Stimulated activated CD4-positive, alpha-beta T cell treated with anti-CD3 and anti-CD28 coated beads, TNF-alpha, amount 100 ng/mL, for 24 hours (primary cell): ENCODE measurements around the gene RGS11.
A peak's percentile ranks its signal among the peaks of the same experiment; 100 is the strongest.

Experiments
- DNase-seq, 3 experiments: peaks; one replicate each; pipeline ENCODE4 v3.0.0-alpha.2; 2020; ENCODE audit warnings: low read depth in 3 of 3

The RGS11 gene

DNA sequence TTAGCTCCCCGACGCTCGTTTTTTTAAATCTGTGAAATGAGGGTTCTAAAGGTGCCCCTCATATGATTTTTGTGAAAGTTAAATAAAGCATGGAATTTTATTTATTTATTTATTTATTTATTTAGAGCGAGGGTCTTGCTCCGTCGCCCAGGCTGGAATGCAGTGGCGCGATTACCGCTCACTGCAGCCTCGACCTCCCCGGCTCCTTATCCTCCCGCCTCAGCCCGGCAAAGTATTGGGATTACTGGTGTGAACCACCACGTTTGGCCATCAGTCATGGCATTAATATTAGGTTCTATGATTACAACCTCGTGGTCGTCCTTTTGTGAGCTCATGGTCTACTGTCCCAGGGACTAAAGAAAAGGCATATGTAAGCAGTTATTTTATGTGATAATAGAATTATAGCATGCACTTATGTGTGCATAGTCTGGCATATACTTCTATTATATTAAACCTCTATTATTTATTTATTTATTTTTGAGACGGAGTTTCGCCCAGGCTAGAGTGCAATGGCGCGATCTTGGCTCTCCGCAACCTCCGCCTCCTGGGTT, 45.9 kb downstream of the RGS11 start:
- no peak for DNase-seq

DNA sequence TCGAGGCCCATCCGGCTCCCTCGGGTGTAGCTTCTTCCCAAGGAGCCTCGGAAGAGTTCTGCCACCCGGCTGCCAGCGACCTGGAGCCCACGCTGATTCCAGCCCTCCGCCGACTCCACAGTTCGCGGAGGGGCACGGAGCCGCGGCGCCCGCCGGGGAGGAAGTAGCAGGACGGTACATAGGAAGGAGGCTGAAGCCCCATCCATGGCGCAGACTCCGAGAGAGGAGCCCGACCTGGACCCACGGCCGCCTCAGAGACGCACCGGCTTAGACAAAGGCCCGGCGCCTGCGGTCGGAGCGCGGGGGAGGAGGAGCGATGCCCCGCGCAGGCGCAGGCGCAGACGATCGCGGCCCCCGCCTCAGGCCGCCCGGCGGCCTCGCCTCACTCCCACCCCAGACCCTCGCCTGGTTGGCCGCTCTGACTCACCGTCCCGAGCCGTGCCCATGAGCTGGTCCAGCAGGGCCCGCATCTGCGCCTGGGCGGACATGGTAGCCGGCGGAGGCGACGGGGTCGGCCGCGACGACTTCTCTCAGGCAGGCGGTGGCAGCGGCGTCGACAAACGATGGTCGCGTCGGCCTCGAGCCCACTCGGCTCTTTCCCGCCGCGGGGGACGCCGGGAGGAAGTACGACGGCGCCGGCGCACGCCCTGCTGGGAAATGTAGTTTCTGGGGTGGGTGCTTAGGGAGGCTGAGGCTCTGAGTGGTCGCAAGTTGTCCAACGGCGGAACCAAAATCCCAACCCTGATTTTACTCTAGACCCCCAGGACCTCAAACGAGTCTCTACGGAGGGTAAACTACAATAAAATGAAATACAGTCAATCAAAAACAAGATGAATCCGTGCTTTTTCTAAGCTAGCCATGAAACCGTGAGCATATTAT, 46.7 kb downstream of the RGS11 start, which contains the start of gene LUC7L:
Gene LUC7L, minus strand, starts transcription at position 598 of the 879 bp plus-strand sequence. Its CDS starts 110 bp downstream, at position 488.
- DNase-seq, result peak; percentile 73 to 86 (median 77)

DNA sequence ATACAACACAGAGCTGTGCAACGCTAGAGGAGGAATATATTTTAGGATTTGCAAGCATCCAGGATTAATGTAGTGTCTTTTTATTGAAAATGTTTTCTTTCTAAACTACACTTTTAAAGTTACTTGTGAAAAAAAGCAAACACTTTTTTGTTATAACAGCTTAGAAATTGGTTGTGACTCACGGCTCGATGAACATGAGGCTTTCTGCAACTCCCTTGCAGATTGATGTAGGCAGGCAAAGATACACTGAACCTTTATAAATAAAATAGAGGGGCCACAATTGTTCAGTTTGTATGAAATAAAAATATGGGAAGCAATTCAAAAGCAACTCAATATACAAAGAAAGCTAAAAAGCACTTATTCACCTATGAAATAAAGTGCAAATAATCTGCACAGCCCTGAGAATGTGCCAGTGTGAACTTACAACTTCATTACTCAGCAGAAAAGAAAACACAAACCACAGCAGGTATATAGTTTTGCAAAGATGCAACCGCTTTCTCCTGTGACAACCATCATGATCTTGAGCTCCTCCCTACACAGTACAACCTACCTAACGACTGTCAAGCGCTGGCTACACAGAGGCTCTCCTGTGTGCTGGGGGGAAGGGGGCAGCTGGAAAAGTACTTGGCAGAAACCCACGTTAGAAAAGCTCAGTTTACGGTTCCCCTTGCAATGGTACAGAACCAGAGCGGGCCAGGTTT, 47.4 kb downstream of the RGS11 start:
- DNase-seq, result no peak

DNA sequence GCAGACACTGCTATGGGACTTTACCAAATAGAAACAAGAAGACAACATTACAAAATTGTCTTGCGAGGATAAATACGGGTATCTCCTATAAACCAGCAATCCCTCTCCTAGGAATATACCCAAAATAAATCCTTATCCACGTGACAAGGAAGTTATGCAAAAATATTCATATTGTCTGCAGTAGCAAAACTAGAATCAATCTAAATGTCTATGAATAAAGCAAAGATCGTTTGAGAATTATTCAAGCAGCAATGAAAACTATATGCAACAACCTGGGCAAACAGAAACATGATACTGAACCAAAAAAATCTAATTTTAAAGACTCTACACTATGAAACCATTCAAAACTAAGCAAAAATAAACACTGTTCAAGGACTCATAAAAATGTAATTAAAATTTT, 55.7 kb downstream of the RGS11 start:
- no peak for DNase-seq
